Lung (tissue), 12 donors: ENCODE results near the gene CDH24. TPM values are rescaled to one million over a fixed set of nuclear protein-coding genes. Genes with fewer than 3 reads are reported as not detected.
A peak's percentile ranks its signal among the peaks of the same experiment; 100 is the strongest.

Experiments used
- ATAC-seq: fragments of 200-7000 bp; cut with Tn5 transposase; one replicate; pipeline ENCODE4 v1.9.1; 2020; ENCODE audit warnings: moderate number of reproducible peaks; ENCODE audit not compliant: insufficient read depth, low FRiP score
- DNase-seq, 3 donors: peaks; one replicate each; pipeline ENCODE4 v3.0.0-alpha.2; 2013 to 2017
- H3K27ac ChIP-seq, 2 donors: one replicate each; pipeline ENCODE4 v1.5.1; 2013; ENCODE audit warnings: mild to moderate bottlenecking in 2 of 2, moderate library complexity in 2 of 2, control low read depth in 1 of 2, inconsistent platforms in 1 of 2, low read depth in 1 of 2, low read length in 1 of 2
- H3K27me3 ChIP-seq, 3 donors: one replicate each; pipeline ENCODE4 v1.5.1; 2013; ENCODE audit warnings: low read length in 2 of 3; ENCODE audit not compliant: control insufficient read depth in 3 of 3, insufficient read depth in 3 of 3
- H3K36me3 ChIP-seq, 4 donors: one replicate each; pipeline ENCODE4 v1.5.1; 2013; ENCODE audit warnings: low read length in 4 of 4, mild to moderate bottlenecking in 1 of 4, moderate library complexity in 1 of 4; ENCODE audit not compliant: control insufficient read depth in 4 of 4, insufficient read depth in 4 of 4
- H3K4me1 ChIP-seq, 5 donors: one replicate each; pipeline ENCODE4 v1.5.1; 2013; ENCODE audit warnings: low read length in 5 of 5, mild to moderate bottlenecking in 2 of 5, moderate library complexity in 1 of 5; ENCODE audit not compliant: control insufficient read depth in 5 of 5, insufficient read depth in 5 of 5
- H3K4me3 ChIP-seq: one replicate; pipeline ENCODE4 v1.5.1; 2013; ENCODE audit warnings: mild to moderate bottlenecking, control low read depth, moderate library complexity
- H3K9ac ChIP-seq, 2 donors: one replicate each; pipeline ENCODE4 v1.5.1; 2013; ENCODE audit warnings: low read length in 2 of 2, control low read depth in 1 of 2; ENCODE audit not compliant: insufficient read depth in 1 of 2
- H3K9me3 ChIP-seq, 4 donors: one replicate each; pipeline ENCODE4 v1.5.1; 2013; ENCODE audit warnings: low read length in 3 of 4, mild to moderate bottlenecking in 1 of 4, moderate library complexity in 1 of 4; ENCODE audit not compliant: control insufficient read depth in 4 of 4, insufficient read depth in 3 of 4
- WGBS, 2 donors: extraction: QIAGEN DNeasy Blood & Tissue Kit; methylation state at CpG; one replicate each; pipeline ENCODE4 v1.1.7; 2013; 5-methylcytosine and 5-hydroxymethylcytosine counted together
- polyA plus RNA-seq, 2 donors: library from polyadenylated mRNA; stranded (reverse); fragments of 200-250 nt; gene quantifications; one replicate each; pipeline ENCODE4 v1.2.1, GENCODE V29; 2013
- total RNA-seq, 2 donors: library from RNA; depleted of rRNA in 1 of 2; stranded (reverse); fragments of >200 nt in 1 of 2; gene quantifications; one replicate each; pipeline ENCODE4 v1.2.1, GENCODE V29; 2014 to 2021
- TF ChIP-seq, protein P1 (sequence below): IDR thresholded peaks from 2 replicates; pipeline ENCODE4 v1.5.1; 2012; ENCODE audit warnings: mild to moderate bottlenecking; ENCODE audit errors: control extremely low read depth, extremely low read depth
- donor health status: control.
- donor health status: control.
- donor health status: Bipolar disorder and iron deficiency.
- donor health status: healthy.
- donor health status: DM: yes; HTN: yes; CAD: no.

The CDH24 gene
- total and polyA plus RNA-seq, 4 donors, result 2.0 to 4.8 (median 4.4) TPM

DNA sequence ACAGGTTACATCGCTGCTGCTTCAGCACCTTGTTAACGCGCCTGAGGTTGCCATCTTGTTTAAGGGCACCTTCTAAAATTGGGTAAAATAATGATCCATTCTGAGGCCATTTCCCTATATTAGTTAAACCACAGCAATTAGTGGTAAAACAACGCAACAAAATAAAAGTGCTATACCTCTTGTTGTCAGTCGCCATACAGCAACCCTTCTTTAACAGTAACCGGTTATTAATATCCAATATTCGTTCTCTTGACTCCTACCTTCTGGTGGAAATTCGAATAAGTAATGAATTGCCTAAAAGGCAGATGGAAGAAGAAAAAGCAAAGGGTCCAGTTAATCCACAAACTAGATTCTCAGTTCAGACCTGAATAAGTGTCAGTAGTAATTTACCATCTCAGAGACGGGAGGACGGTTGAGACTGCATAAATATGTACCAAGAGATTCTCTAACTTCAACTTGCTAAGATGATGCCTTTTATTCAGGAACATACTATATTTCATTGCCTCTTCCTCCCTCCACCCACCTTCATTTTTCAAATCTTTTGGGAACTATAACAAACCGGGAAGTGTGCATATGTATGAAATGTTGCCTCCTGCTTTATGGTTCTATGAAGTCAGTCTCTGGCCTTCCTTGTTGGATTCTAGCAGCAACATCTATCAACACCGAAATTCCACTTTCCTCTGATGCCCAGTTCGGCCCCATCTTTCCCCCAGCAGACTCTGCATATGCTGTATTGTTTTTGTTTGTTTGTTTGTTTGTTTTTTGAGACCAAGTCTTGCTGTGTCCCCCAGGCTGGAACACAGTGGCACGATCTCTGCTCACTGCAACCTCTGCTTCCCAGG lies 21.8 kb downstream of the CDH24 start:
- peak overlapping the region in 1 of 2 donors; percentile 84 for H3K9ac ChIP-seq
- H3K4me1 ChIP-seq, result peaks cover 0 to 17% (median 10%) of the 10 kb centered on the region in 5 donors
- 72 to 73% methylated on average over 14 of the region's 14 CpGs for WGBS, 2 donors
- peak overlapping the region; percentile 97 to 99 for H3K27ac ChIP-seq
- no peak overlapping the region for H3K4me3 ChIP-seq
- H3K9me3 ChIP-seq, result no peaks in the 10 kb centered on the region
- TF ChIP-seq, protein P1, sequence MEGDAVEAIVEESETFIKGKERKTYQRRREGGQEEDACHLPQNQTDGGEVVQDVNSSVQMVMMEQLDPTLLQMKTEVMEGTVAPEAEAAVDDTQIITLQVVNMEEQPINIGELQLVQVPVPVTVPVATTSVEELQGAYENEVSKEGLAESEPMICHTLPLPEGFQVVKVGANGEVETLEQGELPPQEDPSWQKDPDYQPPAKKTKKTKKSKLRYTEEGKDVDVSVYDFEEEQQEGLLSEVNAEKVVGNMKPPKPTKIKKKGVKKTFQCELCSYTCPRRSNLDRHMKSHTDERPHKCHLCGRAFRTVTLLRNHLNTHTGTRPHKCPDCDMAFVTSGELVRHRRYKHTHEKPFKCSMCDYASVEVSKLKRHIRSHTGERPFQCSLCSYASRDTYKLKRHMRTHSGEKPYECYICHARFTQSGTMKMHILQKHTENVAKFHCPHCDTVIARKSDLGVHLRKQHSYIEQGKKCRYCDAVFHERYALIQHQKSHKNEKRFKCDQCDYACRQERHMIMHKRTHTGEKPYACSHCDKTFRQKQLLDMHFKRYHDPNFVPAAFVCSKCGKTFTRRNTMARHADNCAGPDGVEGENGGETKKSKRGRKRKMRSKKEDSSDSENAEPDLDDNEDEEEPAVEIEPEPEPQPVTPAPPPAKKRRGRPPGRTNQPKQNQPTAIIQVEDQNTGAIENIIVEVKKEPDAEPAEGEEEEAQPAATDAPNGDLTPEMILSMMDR, result no peak
- H3K36me3 ChIP-seq, result peaks cover 4 to 13% (median 7%) of the 10 kb centered on the region in 4 donors
- no peaks in the 10 kb centered on the region for H3K27me3 ChIP-seq
- DNase-seq (no peak), ATAC-seq (no peak)

DNA sequence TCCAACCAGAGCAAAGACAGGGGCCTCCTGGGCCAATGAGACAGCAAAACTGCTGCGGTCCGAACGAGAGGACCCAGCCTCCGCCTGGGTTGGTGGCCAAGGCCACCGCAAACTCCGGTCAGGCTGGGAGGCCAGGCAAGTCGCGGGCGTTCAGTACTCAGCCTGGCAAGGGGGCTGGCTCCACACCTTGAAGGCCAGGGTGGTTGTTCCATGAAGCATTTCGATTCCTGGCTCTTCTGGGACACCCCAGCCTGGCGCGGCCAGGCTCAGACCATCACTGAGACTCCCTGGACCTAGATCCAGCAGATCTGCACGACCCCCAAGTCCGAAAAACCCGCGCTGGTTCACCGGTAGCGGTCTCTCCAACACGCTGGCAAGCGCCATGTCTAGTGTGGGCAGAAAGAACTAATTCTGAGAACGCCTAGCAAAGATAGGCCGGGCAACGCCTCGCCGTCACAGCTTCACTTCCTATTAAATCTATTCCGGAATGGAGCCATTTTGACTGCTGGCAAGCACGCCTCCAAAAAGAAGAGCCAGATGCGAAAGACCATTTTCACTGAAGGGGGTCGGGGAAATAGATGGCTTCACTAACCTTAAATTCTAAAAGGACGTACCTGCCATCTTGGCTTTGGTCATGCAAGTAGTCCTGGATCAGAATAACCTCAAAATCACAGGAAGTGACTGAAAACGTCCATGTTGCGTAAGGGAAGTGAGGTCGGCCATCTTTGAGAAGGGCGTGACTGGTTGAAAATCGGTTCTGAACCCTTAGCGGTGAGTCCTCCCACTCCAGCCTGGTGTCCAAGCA lies 22.6 kb downstream of the CDH24 start, which contains the start of gene PSMB5:
Gene PSMB5, minus strand, starts transcription at position 403 of the 805 bp plus-strand sequence. Its CDS starts 19 bp downstream, at position 384.
- 0% methylated on average over 36 of the region's 36 CpGs for WGBS, 2 donors

DNA sequence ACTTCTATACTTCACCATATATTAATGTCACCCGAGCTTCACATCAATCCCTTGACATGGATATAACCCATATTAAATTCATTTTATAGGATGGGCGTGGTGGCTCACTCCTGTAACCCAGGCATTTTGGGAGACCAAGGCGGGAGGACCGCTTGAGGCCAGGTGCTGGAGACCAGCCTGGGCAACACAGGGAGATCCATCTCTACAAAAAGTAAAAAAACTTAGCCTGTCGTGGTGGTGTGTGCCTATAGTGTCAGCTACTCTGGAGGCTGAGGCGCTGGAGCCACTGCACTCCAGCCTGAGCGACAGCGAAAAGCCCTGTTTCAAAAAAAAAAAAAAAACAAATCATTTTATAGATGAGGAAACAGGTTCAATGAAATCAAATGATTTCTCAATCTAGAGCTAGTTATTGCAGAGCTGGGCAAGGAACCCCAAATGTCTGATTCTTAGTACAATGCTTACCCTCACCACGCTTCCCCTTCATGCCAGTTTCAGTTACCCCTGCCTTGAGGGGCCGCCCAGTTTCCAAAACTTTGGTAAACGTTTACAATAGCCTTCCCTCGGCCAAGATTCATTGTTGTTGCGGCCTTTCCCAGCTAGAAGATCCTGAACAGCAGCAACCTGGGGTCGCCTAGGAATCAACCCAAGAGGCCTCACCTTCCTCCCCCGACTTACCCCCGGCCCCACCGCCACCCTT lies 23.4 kb downstream of the CDH24 start:
- TF ChIP-seq, protein P1, result no peak
- Histone ChIP-seq H3K27ac (peak overlapping the region; percentile 97 to 99), H3K4me1 (peaks cover 0 to 17% (median 10%) of the 10 kb centered on the region in 5 donors), H3K27me3 (no peaks in the 10 kb centered on the region), H3K4me3 (peak overlapping the region; percentile 96), H3K9ac (peak overlapping the region; percentile 84 to 96), H3K36me3 (peaks cover 4 to 17% (median 10%) of the 10 kb centered on the region in 4 donors), H3K9me3 (no peaks in the 10 kb centered on the region)
- ATAC-seq, result no peak
- WGBS, 2 donors, result 43% methylated on average over 17 of the region's 17 CpGs
- DNase-seq, result no peak

More for the DNA sequence above, 22.6 kb downstream of the CDH24 start, which contains the start of gene PSMB5:
- H3K36me3 ChIP-seq, result peaks cover 4 to 15% (median 7%) of the 10 kb centered on the region in 4 donors
- H3K4me3 ChIP-seq, result peak within 1 kb of the TSS; percentile 96
- peak; percentile 92 to 97 (median 97) for DNase-seq
- TF ChIP-seq, protein P1, result no peak
- H3K9me3 ChIP-seq, result no peaks in the 10 kb centered on the region
- peak; percentile 97 for ATAC-seq
- H3K27me3 ChIP-seq, result no peaks in the 10 kb centered on the region
- H3K9ac ChIP-seq, result peak within 1 kb of the TSS; percentile 84 to 96
- H3K4me1 ChIP-seq, result peaks cover 0 to 17% (median 10%) of the 10 kb centered on the region in 5 donors
- peak within 1 kb of the TSS; percentile 97 to 99 for H3K27ac ChIP-seq
